ENCODE measurements around the gene SOCS4.

- TF ChIP-seq CTCF (IDR thresholded peaks at IDR 0.05; ENCODE audit: insufficient read depth, low read length, poor library complexity, severe bottlenecking) (no peak), EZH2phosphoT487 (conservative IDR thresholded peaks at IDR 0.05; ENCODE audit: low read length) (no peak)
These were observed at the start of gene SOCS4, which contains the start of gene WDHD1 for GRCh38 chr14:55026793-55027561.

Data from SU-DHL-6 (cell line).